Heart right ventricle (tissue), 16 donors: ENCODE results near the gene COL4A2. TPM values are rescaled to one million over a fixed set of nuclear protein-coding genes. Genes with fewer than 3 reads are reported as not detected.

Experiments used
- ATAC-seq, 8 donors: fragments of 200-7000 bp; cut with Tn5 transposase; one replicate each; pipeline ENCODE4 v1.9.1; 2020; ENCODE audit warnings: mild to moderate bottlenecking in 8 of 8, moderate library complexity in 8 of 8, moderate number of reproducible peaks in 1 of 8
- DNase-seq, 2 donors: peaks; one replicate each; pipeline ENCODE4 v3.0.0-alpha.2; 2020
- H3K27ac ChIP-seq, 10 donors: fragments of 200-600 bp; sonication (generic) in 2 of 10; one replicate each; pipeline versions ENCODE4 v1.5.0 to v1.8.0; 2020 to 2022; ENCODE audit warnings: mild to moderate bottlenecking in 3 of 10
- H3K27me3 ChIP-seq, 7 donors: fragments of 200-600 bp; one replicate each; pipeline ENCODE4 v1.8.0; 2021 to 2022; ENCODE audit warnings: mild to moderate bottlenecking in 2 of 7
- H3K36me3 ChIP-seq, 9 donors: fragments of 200-600 bp; sonication (generic) in 1 of 9; one replicate each; pipeline versions ENCODE4 v1.5.0 to v1.8.0; 2020 to 2022; ENCODE audit warnings: mild to moderate bottlenecking in 2 of 9
- H3K4me1 ChIP-seq, 9 donors: fragments of 200-600 bp; sonication (generic) in 1 of 9; one replicate each; pipeline versions ENCODE4 v1.5.0 to v1.8.0; 2020 to 2022; ENCODE audit warnings: mild to moderate bottlenecking in 4 of 9
- H3K4me3 ChIP-seq, 10 donors: fragments of 200-600 bp; sonication (generic) in 2 of 10; one replicate each; pipeline versions ENCODE4 v1.5.0 to v1.8.0; 2020 to 2022; ENCODE audit warnings: mild to moderate bottlenecking in 7 of 10, moderate library complexity in 2 of 10
- H3K9me3 ChIP-seq, 11 donors: fragments of 200-600 bp in 10 of 11; sonication (generic) in 2 of 11; one replicate each; pipeline versions ENCODE4 v1.5.0 to v1.8.0; 2013 to 2022; ENCODE audit warnings: mild to moderate bottlenecking in 2 of 11, control low read depth in 1 of 11, moderate library complexity in 1 of 11
- WGBS, 2 donors: extraction: QIAGEN DNeasy Blood & Tissue Kit; methylation state at CpG; one replicate each; pipeline ENCODE4 v1.1.7; 2013; ENCODE audit warnings: inconsistent platforms in 1 of 2; 5-methylcytosine and 5-hydroxymethylcytosine counted together
- intact Hi-C, 10 donors: fragments of 100-400 bp; cut with DNase I; formaldehyde crosslinking; loops; one replicate each; pipeline versions ENCODE4 v1.11.1 to v1.14.2; 2022
- polyA plus RNA-seq, 2 donors: library from polyadenylated mRNA; stranded (reverse); fragments of 200-250 nt; gene quantifications; one replicate each; pipeline ENCODE4 v1.2.3, GENCODE V29; 2013
- total RNA-seq, 10 donors: library from RNA; stranded (reverse); fragmentation: NEBNext Ultra II Directional in 3 of 10; extraction: Animal tissue kit (Norgen Biotek cat#: 25700) in 3 of 10; gene quantifications; one replicate each; pipeline versions ENCODE4 v1.2.1 to v1.2.4, GENCODE V29; 2021 to 2023
- TF ChIP-seq, protein P1 (sequence below), 9 donors: fragments of 200-600 bp; sonication (generic) in 2 of 9; IDR thresholded peaks; one replicate each; pipeline versions ENCODE4 v1.5.0 to v1.8.0; 2021 to 2022; ENCODE audit warnings: antibody characterized with exemption in 9 of 9, mild to moderate bottlenecking in 5 of 9, moderate library complexity in 1 of 9
- donor health status: Arrhythmogenic right ventricular cardiomyopathy.
- donor health status: ischemic (EF 13 %, LVEDD 7.1; RV severe dilation, severe dysfunction).
- donor health status: healthy with polysubstance abuse.
- donor health status: DM: no; HTN: yes; CAD: no.
- donor health status: DM: no; HTN: no; CAD: no.
- donor health status: ischemic (EF 25% LVEDD 6.9; RV normal size, moderate dysfunction).
- donor health status: ischemic (EF 25% LVEDD 5.7; RV mildly dilated, moderate dysfunction).
- donor health status: healthy.
- donor health status: DM: yes; HTN: yes; CAD: no.
- donor health status: Ischemic cardiomyopathy.
- donor health status: ischemic (EF 35%, LVEDD 5.7; RV mildly dilated, moderate dysfunction).
- donor health status: nonischemic (EF 11% LVEDD 7.7; RV severe dilation, severe dysfunction).
- donor health status: DM: yes; HTN: yes; CAD: no.
- donor health status: PGD.
- donor health status: ischemic (EF 29% LVEDD 5.4; RV normal size, mild dysfunction).
- donor health status: nonischemic (EF 23%, LVEDD 6.1; RV moderate dilation, normal function).

Gene COL4A2
- total and polyA plus RNA-seq, 12 donors: 81.7 to 301 (median 128) TPM

DNA sequence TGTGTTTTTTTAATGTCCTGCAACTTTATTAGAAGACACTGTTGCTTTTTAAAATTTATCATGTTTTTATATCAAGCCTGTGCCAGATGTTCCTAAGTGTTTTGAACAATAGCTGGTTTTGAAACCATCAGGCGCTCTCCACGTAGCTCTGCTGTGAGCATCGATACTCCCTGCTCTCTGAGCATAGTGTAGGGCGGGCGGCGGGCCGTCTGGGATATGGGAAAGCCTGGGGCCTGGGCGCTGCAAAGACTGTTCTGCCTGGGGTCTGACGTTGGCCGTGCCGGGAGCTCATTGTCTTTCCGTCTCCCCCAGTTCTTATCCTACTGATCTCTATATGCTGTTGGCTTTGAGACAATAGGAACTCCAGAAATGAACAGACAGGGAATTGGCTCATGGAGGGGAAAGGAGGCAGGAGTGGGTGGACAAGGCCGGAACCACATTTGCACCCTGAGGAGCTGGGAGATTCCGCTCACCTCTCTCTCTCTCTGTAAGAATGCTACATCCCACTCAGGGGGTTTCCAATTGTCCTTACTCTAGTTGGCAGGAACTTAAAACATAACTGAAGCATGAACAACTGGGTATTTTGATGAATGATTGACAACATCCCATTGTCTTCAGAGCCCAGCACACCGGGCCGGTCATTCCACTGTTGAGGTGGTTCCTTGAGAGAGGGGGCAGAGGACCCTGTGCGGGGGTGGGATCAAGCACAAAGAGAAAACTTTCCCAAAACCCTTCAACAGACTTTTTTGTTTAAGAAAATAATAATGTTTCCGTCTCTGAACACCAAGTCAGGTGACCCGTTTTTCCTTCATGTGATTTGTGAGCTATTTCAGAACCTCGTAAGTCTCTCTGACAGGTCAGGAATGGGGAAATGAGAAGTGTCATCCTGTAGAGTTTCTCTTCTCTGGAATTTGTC is 64.7 kb downstream of the COL4A2 start:
- H3K4me3 ChIP-seq: peak overlapping the region in 3 of 10 donors; percentile 0 to 16 (median 3)
- 33 to 36% methylated on average over 20 of the region's 20 CpGs for WGBS, 2 donors
- intact Hi-C loops: loop anchor here in 1 of 10 donors (5.0 kb wide), 1 partner anchor 35 kb away; no protein-coding TSS in a partner anchor
- no peak for DNase-seq
- no peaks in the 10 kb centered on the region for H3K9me3 ChIP-seq
- H3K36me3 ChIP-seq: peaks cover 0 to 14% (median 0%) of the 10 kb centered on the region in 9 donors
- H3K27me3 ChIP-seq: no peaks in the 10 kb centered on the region
- ATAC-seq: peak; percentile 28 to 76 (median 60)
- TF ChIP-seq, protein P1, sequence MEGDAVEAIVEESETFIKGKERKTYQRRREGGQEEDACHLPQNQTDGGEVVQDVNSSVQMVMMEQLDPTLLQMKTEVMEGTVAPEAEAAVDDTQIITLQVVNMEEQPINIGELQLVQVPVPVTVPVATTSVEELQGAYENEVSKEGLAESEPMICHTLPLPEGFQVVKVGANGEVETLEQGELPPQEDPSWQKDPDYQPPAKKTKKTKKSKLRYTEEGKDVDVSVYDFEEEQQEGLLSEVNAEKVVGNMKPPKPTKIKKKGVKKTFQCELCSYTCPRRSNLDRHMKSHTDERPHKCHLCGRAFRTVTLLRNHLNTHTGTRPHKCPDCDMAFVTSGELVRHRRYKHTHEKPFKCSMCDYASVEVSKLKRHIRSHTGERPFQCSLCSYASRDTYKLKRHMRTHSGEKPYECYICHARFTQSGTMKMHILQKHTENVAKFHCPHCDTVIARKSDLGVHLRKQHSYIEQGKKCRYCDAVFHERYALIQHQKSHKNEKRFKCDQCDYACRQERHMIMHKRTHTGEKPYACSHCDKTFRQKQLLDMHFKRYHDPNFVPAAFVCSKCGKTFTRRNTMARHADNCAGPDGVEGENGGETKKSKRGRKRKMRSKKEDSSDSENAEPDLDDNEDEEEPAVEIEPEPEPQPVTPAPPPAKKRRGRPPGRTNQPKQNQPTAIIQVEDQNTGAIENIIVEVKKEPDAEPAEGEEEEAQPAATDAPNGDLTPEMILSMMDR (IDR thresholded peaks at IDR 0.05): no peak
- peak overlapping the region in 9 of 10 donors; percentile 38 to 77 (median 51) for H3K27ac ChIP-seq
- peaks cover 21 to 81% (median 62%) of the 10 kb centered on the region in 9 donors for H3K4me1 ChIP-seq

- DNase-seq (no peak), ATAC-seq (peak in 1 of 8 donors; percentile 16)
- Histone ChIP-seq H3K4me1 (peaks cover 21 to 83% (median 71%) of the 10 kb centered on the region in 9 donors), H3K27ac (peak overlapping the region in 8 of 10 donors; percentile 14 to 77 (median 54)), H3K4me3 (no peak overlapping the region), H3K36me3 (peaks cover 0 to 11% (median 0%) of the 10 kb centered on the region in 9 donors), H3K27me3 (no peaks in the 10 kb centered on the region), H3K9me3 (no peaks in the 10 kb centered on the region)
- TF ChIP-seq, protein P1 (IDR thresholded peaks at IDR 0.05): no peak
- intact Hi-C loops: loop anchor here in 1 of 10 donors (5.0 kb wide), 1 partner anchor 35 kb away; no protein-coding TSS in a partner anchor
Measured at GRCh38 chr13:110372676-110373075, 65.6 kb downstream of the COL4A2 start.

DNA sequence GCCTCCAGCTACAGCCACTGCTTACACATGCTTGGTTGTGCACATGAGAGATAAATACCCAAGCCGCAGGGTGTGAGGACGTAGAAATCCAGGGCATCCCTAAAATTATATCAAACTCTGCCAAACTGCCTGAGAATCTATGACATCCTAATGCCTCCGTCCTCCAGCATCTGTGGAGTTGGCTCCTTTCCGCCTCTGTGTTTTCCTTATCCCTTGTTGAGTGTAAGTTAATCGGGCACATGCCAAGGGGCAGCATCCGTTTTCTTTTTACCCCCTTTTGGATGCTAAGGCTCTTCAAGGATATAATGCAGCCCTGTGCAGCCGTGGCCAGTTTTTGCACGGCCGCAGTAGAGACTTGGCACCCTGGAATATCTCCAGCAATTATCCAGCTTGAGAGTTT is 66.5 kb downstream of the COL4A2 start:
- intact Hi-C loops: loop anchor here in 1 of 10 donors (5.0 kb wide), 1 partner anchor 34 kb away; no protein-coding TSS in a partner anchor
- peaks cover 21 to 86% (median 80%) of the 10 kb centered on the region in 9 donors for H3K4me1 ChIP-seq
- 82 to 87% methylated on average over 9 of the region's 9 CpGs for WGBS, 2 donors
- H3K36me3 ChIP-seq: peaks cover 0 to 6% (median 0%) of the 10 kb centered on the region in 9 donors
- TF ChIP-seq, protein P1 (IDR thresholded peaks at IDR 0.05): no peak
- no peak overlapping the region for H3K4me3 ChIP-seq
- no peaks in the 10 kb centered on the region for H3K9me3 ChIP-seq
- DNase-seq: no peak
- no peaks in the 10 kb centered on the region for H3K27me3 ChIP-seq
- H3K27ac ChIP-seq: peak overlapping the region in 3 of 10 donors; percentile 30 to 77 (median 72)
- no peak for ATAC-seq
